Measurements from ENCODE around the gene WWOX. TPM values are rescaled to one million over a fixed set of nuclear protein-coding genes. Genes with fewer than 3 reads are reported as not detected.

WWOX gene
- polyA plus RNA-seq, 1 donor from 2014 or later = 25.6 TPM

DNA sequence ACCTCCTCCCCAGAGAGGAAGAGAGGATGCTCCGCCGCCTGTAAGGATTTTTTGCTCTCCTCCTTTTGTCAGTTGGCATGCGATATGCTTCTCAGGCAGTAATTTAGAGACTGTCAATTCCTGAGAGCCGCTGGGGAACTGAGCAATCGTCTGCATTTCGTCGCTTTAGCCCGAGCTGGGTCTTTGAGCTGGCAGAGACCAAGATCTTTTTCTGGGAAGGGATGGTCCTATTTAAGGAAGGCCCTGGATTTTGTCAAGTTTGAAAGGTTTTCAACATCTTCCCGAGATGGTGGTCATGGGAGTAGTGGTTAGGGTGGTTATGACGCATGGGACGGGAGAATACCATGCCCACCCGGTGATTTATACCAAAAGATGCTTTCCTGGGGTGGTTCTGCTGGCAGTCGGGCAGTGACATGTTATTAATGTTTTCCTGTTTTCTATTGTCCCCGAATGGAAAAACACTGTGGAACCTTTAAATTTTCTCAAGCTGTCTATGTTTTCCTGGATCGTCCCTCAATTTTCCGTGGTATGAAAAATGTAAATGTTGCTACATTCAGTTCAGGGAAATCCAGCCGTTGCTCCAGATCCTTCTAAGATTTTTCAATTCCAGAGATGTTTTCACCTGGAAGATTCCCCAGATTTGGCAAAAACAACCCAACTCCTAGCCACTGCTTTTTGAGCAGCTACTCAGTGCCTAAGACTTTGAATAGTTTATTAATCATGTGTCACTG is 914.6 kb downstream of the WWOX start:
- no peaks in the 10 kb centered on the region for H3K9me3 ChIP-seq (ENCODE audit: low read length)
- H3K36me3 ChIP-seq (ENCODE audit: insufficient read depth, low read length) = no peaks in the 10 kb centered on the region
- H3K4me2 ChIP-seq (ENCODE audit: low read length) = no peak overlapping the region
- no peak overlapping the region for H3K27ac ChIP-seq (ENCODE audit: low read length)
- no peaks in the 10 kb centered on the region for H3F3A ChIP-seq (ENCODE audit: insufficient read depth, low read length, poor library complexity, severe bottlenecking)
- no peak for TF ChIP-seq RAD21 (conservative IDR thresholded peaks at IDR 0.05)
- TF ChIP-seq, protein P1, sequence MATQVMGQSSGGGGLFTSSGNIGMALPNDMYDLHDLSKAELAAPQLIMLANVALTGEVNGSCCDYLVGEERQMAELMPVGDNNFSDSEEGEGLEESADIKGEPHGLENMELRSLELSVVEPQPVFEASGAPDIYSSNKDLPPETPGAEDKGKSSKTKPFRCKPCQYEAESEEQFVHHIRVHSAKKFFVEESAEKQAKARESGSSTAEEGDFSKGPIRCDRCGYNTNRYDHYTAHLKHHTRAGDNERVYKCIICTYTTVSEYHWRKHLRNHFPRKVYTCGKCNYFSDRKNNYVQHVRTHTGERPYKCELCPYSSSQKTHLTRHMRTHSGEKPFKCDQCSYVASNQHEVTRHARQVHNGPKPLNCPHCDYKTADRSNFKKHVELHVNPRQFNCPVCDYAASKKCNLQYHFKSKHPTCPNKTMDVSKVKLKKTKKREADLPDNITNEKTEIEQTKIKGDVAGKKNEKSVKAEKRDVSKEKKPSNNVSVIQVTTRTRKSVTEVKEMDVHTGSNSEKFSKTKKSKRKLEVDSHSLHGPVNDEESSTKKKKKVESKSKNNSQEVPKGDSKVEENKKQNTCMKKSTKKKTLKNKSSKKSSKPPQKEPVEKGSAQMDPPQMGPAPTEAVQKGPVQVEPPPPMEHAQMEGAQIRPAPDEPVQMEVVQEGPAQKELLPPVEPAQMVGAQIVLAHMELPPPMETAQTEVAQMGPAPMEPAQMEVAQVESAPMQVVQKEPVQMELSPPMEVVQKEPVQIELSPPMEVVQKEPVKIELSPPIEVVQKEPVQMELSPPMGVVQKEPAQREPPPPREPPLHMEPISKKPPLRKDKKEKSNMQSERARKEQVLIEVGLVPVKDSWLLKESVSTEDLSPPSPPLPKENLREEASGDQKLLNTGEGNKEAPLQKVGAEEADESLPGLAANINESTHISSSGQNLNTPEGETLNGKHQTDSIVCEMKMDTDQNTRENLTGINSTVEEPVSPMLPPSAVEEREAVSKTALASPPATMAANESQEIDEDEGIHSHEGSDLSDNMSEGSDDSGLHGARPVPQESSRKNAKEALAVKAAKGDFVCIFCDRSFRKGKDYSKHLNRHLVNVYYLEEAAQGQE (IDR thresholded peaks at IDR 0.05; ENCODE audit: borderline replicate concordance) = no peak
- TF ChIP-seq EZH2 (IDR thresholded peaks at IDR 0.05; ENCODE audit: borderline replicate concordance, insufficient read depth, low read length, poor library complexity, severe bottlenecking) = no peak
- TF ChIP-seq POLR2AphosphoS5 (IDR thresholded peaks at IDR 0.05) = no peak
- no peak for TF ChIP-seq SMC3 (conservative IDR thresholded peaks at IDR 0.05; ENCODE audit: poor library complexity)
- no peak for TF ChIP-seq MXI1 (conservative IDR thresholded peaks at IDR 0.05; ENCODE audit: poor library complexity, severe bottlenecking)
- no peak for TF ChIP-seq TAF1 (IDR thresholded peaks at IDR 0.05; ENCODE audit: low read depth)
- TF ChIP-seq, protein P2, sequence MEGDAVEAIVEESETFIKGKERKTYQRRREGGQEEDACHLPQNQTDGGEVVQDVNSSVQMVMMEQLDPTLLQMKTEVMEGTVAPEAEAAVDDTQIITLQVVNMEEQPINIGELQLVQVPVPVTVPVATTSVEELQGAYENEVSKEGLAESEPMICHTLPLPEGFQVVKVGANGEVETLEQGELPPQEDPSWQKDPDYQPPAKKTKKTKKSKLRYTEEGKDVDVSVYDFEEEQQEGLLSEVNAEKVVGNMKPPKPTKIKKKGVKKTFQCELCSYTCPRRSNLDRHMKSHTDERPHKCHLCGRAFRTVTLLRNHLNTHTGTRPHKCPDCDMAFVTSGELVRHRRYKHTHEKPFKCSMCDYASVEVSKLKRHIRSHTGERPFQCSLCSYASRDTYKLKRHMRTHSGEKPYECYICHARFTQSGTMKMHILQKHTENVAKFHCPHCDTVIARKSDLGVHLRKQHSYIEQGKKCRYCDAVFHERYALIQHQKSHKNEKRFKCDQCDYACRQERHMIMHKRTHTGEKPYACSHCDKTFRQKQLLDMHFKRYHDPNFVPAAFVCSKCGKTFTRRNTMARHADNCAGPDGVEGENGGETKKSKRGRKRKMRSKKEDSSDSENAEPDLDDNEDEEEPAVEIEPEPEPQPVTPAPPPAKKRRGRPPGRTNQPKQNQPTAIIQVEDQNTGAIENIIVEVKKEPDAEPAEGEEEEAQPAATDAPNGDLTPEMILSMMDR (IDR thresholded peaks at IDR 0.05; ENCODE audit: poor library complexity, severe bottlenecking) = no peak
- no peak for TF ChIP-seq EP300 (conservative IDR thresholded peaks at IDR 0.05; ENCODE audit: poor library complexity, severe bottlenecking)
- no peak overlapping the region for H3K4me3 ChIP-seq (ENCODE audit: low read length)
- H3K9ac ChIP-seq (ENCODE audit: low read length) = no peak overlapping the region
- no peak overlapping the region for H2AFZ ChIP-seq (ENCODE audit: low read depth, low read length)
- no peaks in the 10 kb centered on the region for H4K20me1 ChIP-seq (ENCODE audit: insufficient read depth)
- H3K79me2 ChIP-seq (replicated peaks; ENCODE audit: insufficient read depth, low read length) = no peaks in the 10 kb centered on the region
- H3K9me2 ChIP-seq (ENCODE audit: insufficient read depth, low read length) = no peaks in the 10 kb centered on the region
- no peaks in the 10 kb centered on the region for H3K27me3 ChIP-seq (ENCODE audit: insufficient read depth, low read depth, low read length)

DNA sequence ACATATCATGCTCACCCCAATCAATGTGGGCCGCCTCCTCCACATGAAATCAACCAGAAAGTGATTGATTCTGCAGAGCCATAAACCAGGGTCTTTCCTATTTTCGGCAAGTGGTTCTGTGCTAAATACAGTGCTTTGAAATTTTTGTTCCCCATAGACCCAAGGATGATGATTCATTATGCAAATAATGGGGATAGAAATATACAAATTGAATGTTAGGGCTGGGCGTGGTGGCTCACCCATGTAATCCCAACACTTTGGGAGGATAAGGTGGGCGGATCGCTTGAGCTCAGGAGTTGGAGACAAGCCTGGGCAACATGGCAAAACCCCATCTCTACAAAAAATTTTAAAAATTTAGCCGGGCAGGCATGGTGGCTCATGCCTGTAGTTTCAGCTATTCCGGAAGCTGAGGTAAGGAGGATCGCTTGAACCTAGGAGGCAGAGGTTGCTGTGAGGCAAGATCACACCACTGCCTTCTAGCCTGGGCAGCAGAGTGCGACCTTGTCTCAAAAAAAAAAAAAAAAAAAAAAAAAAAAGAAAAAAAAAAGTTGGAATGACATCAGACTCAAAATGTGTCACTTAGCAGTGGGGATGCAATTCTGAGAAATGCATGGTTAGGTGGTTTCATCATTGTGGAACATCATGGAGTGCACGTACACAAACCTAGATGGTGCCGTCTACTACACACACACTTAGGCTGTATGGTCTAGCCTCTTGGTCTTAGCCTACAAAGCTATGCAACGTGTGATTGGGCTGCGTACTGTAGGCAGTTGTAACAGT is 919.4 kb downstream of the WWOX start:
- H4K20me1 ChIP-seq (ENCODE audit: insufficient read depth) = no peaks in the 10 kb centered on the region
- no peaks in the 10 kb centered on the region for H3F3A ChIP-seq (ENCODE audit: insufficient read depth, low read length, poor library complexity, severe bottlenecking)
- TF ChIP-seq SMC3 (conservative IDR thresholded peaks at IDR 0.05; ENCODE audit: poor library complexity) = no peak
- TF ChIP-seq, protein P2 (IDR thresholded peaks at IDR 0.05; ENCODE audit: poor library complexity, severe bottlenecking) = no peak
- TF ChIP-seq TAF1 (IDR thresholded peaks at IDR 0.05; ENCODE audit: low read depth) = no peak
- TF ChIP-seq EP300 (conservative IDR thresholded peaks at IDR 0.05; ENCODE audit: poor library complexity, severe bottlenecking) = no peak
- TF ChIP-seq MXI1 (conservative IDR thresholded peaks at IDR 0.05; ENCODE audit: poor library complexity, severe bottlenecking) = no peak
- no peak for TF ChIP-seq POLR2AphosphoS5 (IDR thresholded peaks at IDR 0.05)
- TF ChIP-seq, protein P1 (IDR thresholded peaks at IDR 0.05; ENCODE audit: borderline replicate concordance) = no peak
- TF ChIP-seq EZH2 (IDR thresholded peaks at IDR 0.05; ENCODE audit: borderline replicate concordance, insufficient read depth, low read length, poor library complexity, severe bottlenecking) = no peak
- TF ChIP-seq RAD21 (conservative IDR thresholded peaks at IDR 0.05) = no peak
- H3K9me2 ChIP-seq (ENCODE audit: insufficient read depth, low read length) = no peaks in the 10 kb centered on the region
- no peaks in the 10 kb centered on the region for H3K36me3 ChIP-seq (ENCODE audit: insufficient read depth, low read length)
- H3K4me2 ChIP-seq (ENCODE audit: low read length) = no peak overlapping the region
- H3K79me2 ChIP-seq (replicated peaks; ENCODE audit: insufficient read depth, low read length) = no peaks in the 10 kb centered on the region
- H3K9me3 ChIP-seq (ENCODE audit: low read length) = no peaks in the 10 kb centered on the region
- no peak overlapping the region for H3K9ac ChIP-seq (ENCODE audit: low read length)
- H3K27ac ChIP-seq (ENCODE audit: low read length) = no peak overlapping the region
- no peaks in the 10 kb centered on the region for H3K27me3 ChIP-seq (ENCODE audit: insufficient read depth, low read depth, low read length)
- H2AFZ ChIP-seq (ENCODE audit: low read depth, low read length) = no peak overlapping the region
- H3K4me3 ChIP-seq (ENCODE audit: low read length) = no peak overlapping the region

Data from neural cell (in vitro differentiated cells).